ENCODE results near the gene WWOX.

The WWOX gene

DNA sequence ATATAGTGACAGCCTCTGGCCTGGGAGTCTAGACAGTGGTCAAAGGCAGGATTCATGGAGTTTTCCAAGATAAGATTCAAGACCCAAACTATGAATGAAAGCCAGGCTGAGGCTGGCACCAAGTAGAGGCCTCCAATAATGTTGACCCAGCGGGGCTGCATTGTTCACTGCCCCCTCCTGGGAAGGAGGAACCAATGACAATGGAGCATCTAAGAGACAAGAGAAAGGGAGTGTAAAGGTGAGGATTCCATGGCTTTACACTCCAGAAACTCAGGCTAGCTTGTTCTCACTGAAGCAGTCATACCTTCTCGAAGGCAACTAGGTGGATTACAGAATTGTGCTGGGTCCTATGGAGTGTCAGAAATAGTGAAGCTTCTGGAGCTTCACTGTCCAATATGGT, 380.3 kb downstream of the WWOX start:
- no peak for TF ChIP-seq CTCF (IDR thresholded peaks at IDR 0.05)
- Histone ChIP-seq H3K9me3 (no peaks in the 10 kb centered on the region), H3K4me1 (ENCODE audit: control insufficient read depth in 1 of 2, insufficient read depth in 1 of 2, low read depth in 1 of 2, low read length in 1 of 2) (no peaks in the 10 kb centered on the region)

DNA sequence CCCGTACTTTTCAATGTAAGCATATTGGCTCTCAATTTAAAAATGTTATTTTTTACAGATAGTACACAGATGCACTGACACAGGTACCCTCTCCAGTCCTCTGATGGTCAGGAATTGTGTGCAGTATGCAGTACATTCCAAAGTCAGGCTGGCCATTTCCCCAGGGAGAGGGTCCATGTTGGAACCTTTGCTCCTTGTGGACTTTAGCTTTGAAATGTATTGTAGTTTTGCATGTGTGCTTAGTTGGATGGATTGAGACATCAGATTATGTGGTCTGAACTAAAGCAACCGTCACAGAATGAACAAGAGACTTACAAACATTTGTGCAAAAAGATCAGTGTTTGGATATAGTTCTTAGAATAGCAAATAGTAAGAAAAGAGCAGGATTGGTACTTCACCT, 381.1 kb downstream of the WWOX start:
- Histone ChIP-seq H3K4me1 (ENCODE audit: control insufficient read depth in 1 of 2, insufficient read depth in 1 of 2, low read depth in 1 of 2, low read length in 1 of 2) (no peaks in the 10 kb centered on the region), H3K27me3 (no peaks in the 10 kb centered on the region), H3K36me3 (no peaks in the 10 kb centered on the region), H3K27ac (no peak overlapping the region), H3K9me3 (no peaks in the 10 kb centered on the region), H3K4me3 (ENCODE audit: low read depth in 1 of 2, low read length in 1 of 2) (no peak overlapping the region)
- TF ChIP-seq CTCF (IDR thresholded peaks at IDR 0.05): no peak

More for the DNA sequence above, 380.3 kb downstream of the WWOX start:
- Histone ChIP-seq H3K27me3 (no peaks in the 10 kb centered on the region), H3K4me3 (ENCODE audit: low read depth in 1 of 2, low read length in 1 of 2) (no peak overlapping the region), H3K36me3 (no peaks in the 10 kb centered on the region), H3K27ac (no peak overlapping the region)

DNA sequence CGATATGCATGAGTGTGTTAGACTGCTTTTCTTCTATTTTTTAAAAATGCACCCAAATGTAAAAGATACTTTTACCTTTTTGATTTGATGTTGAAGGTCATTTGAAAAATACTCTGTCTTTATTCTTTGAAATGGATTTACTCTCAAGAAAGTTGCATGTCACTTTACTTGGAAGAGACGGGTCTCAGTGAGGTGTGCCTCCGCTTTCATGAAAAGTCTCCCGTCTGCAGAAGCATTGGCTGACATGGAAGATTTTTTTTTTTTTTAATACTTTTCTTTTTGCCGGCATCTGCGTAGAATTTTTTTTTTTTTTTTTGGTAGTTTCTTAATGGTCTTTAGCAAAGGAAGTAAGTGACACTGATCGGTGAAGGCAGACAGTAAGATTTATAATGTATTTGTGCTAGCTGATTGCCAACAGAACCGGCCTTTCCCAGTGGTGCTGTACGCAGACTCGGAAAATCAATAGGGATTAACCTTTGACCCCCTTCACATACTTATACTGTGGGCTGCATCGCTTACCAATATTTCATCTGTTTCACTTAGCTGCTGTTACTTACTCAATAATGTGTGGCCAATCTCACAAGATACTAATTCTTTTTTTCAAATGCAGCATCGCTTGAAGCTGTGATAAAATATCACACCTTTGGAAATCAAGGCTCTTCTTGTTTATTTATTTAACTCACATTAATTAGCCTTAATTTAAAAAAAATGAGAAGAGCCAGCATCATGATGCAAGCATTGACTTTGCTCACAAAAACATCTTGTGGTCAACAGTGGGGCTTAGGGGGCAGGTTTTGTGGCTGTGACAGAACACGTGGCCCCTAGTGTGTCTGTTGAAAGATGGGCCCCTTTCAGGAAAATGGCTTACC, 383.9 kb downstream of the WWOX start:
- H3K9me3 ChIP-seq: no peaks in the 10 kb centered on the region
- H3K27ac ChIP-seq: no peak overlapping the region
- no peaks in the 10 kb centered on the region for H3K4me1 ChIP-seq (ENCODE audit: control insufficient read depth in 1 of 2, insufficient read depth in 1 of 2, low read depth in 1 of 2, low read length in 1 of 2)
- H3K36me3 ChIP-seq: no peaks in the 10 kb centered on the region
- no peak overlapping the region for H3K4me3 ChIP-seq (ENCODE audit: low read depth in 1 of 2, low read length in 1 of 2)
- H3K27me3 ChIP-seq: no peaks in the 10 kb centered on the region
- no peak for TF ChIP-seq CTCF (IDR thresholded peaks at IDR 0.05)

DNA sequence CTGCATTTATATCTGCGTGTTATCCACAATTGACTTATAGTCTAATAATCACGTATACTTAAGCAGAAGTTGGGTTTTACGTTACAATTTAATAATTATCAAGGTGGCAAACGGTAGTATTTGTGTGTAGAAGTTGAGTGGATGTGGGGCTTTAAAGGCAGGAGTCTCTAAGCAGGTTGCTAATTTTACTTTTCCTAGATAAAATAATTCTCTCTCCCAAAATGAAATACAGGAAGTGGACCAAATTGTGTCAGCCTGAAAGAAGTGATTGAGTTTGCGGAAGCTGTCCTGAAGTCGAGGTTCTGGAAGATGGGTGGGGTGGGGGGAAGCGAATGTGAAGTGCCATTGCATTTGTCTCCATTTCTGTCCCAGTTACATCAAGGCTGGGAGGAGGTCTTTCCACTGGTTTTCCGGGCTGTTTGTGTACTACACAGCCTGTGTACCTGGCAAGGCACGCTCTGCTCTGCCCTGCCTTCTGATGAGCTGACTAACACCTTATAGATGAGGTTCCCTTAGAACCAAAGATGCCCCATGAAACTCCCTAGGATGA, 385.1 kb downstream of the WWOX start:
- H3K27ac ChIP-seq: no peak overlapping the region
- no peaks in the 10 kb centered on the region for H3K27me3 ChIP-seq
- TF ChIP-seq CTCF (IDR thresholded peaks at IDR 0.05): no peak
- H3K36me3 ChIP-seq: no peaks in the 10 kb centered on the region
- H3K4me3 ChIP-seq (ENCODE audit: low read depth in 1 of 2, low read length in 1 of 2): no peak overlapping the region
- no peaks in the 10 kb centered on the region for H3K4me1 ChIP-seq (ENCODE audit: control insufficient read depth in 1 of 2, insufficient read depth in 1 of 2, low read depth in 1 of 2, low read length in 1 of 2)
- no peaks in the 10 kb centered on the region for H3K9me3 ChIP-seq

DNA sequence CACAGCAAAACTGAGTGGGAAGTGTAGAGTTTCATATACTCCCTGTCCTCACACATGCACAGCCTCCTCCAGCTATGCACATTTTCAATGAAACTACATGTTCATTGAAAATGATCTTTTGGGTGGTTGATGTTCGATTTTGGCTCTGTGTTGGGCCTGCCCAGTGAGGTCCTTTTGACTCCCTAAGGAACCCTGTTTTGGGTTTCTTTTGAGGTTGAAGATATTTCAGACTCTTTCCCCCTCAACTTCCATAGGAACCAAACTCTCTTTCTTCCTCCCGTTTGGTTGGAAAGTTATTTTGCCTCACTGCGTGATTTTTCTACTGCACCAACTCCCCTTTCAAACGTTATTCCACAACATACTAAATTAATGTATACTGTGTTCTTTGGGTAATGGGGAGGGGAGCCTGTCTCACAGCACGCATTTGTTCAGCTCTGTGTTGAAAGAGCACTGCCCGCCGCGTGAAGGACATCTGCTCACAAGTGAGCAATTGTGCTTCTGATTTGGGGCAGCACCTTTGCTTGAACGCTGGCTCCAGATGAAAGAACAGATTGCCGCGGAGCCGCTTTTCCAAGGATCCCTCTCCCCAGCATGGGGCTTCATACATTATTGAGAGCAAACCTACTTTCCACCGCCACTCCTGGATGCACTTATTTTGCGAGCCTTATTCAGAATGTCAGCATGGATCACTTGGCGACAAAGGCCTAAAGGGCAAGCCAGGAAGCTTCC, 385.9 kb downstream of the WWOX start:
- no peaks in the 10 kb centered on the region for H3K4me1 ChIP-seq (ENCODE audit: control insufficient read depth in 1 of 2, insufficient read depth in 1 of 2, low read depth in 1 of 2, low read length in 1 of 2)
- TF ChIP-seq CTCF (IDR thresholded peaks at IDR 0.05): no peak
- no peaks in the 10 kb centered on the region for H3K27me3 ChIP-seq
- H3K27ac ChIP-seq: no peak overlapping the region
- no peak overlapping the region for H3K4me3 ChIP-seq (ENCODE audit: low read depth in 1 of 2, low read length in 1 of 2)
- H3K36me3 ChIP-seq: no peaks in the 10 kb centered on the region
- H3K9me3 ChIP-seq: no peaks in the 10 kb centered on the region
